CD8-positive, alpha-beta memory T cell (primary cell): ENCODE measurements around the gene CACNA1E. TPM values are rescaled to one million over a fixed set of nuclear protein-coding genes. Genes with fewer than 3 reads are reported as not detected.

Experiments
- CTCF ChIA-PET: fragments of 350-600 bp; sonication (Branson Sonifier 250); formaldehyde crosslinking; loops from one replicate; lab custom pipeline; 2021; ENCODE audit warnings: antibody characterized with exemption; lab: Charles Lee
- POLR2A ChIA-PET: fragments of 350-600 bp; sonication (Branson Sonifier 250); formaldehyde crosslinking; loops from one replicate; lab custom pipeline; 2021; ENCODE audit warnings: antibody characterized with exemption; lab: Charles Lee
- DNase-seq, 5 donors: peaks; one replicate each; pipeline versions ENCODE4 v3.0.0 to v3.0.0-alpha.2; 2020 to 2022; ENCODE audit warnings: mixed read lengths in 1 of 5
- H3K27ac ChIP-seq: one replicate; pipeline ENCODE4 v1.7.0; 2013; ENCODE audit warnings: low read depth, mild to moderate bottlenecking, low read length, moderate library complexity
- H3K27me3 ChIP-seq: 2 replicates; pipeline ENCODE4 v1.7.0; 2013; ENCODE audit warnings: low read length, mild to moderate bottlenecking; ENCODE audit not compliant: insufficient read depth, poor library complexity, severe bottlenecking
- H3K36me3 ChIP-seq: 2 replicates; pipeline ENCODE4 v1.7.0; 2013; ENCODE audit warnings: mild to moderate bottlenecking, low read length, moderate library complexity; ENCODE audit not compliant: insufficient read depth
- H3K4me1 ChIP-seq: 2 replicates; pipeline ENCODE4 v1.7.0; 2013; ENCODE audit warnings: mild to moderate bottlenecking, low read length, moderate library complexity; ENCODE audit not compliant: insufficient read depth
- H3K4me3 ChIP-seq: 2 replicates; pipeline ENCODE4 v1.7.0; 2013; ENCODE audit warnings: mild to moderate bottlenecking, low read length
- H3K9me3 ChIP-seq: 2 replicates; pipeline ENCODE4 v1.7.0; 2013; ENCODE audit warnings: mild to moderate bottlenecking, low read length
- H3K27ac Mint-ChIP-seq, 8 donors: one replicate each; pipeline ENCODE4 v1.8.0; 2020 to 2021; ENCODE audit warnings: mixed read lengths in 8 of 8, mild to moderate bottlenecking in 6 of 8, inconsistent platforms in 3 of 8, moderate library complexity in 3 of 8
- H3K27me3 Mint-ChIP-seq, 2 donors: one replicate each; pipeline ENCODE4 v1.8.0; 2020 to 2021; ENCODE audit warnings: mixed read lengths in 2 of 2, mild to moderate bottlenecking in 1 of 2, moderate library complexity in 1 of 2
- H3K36me3 Mint-ChIP-seq, 3 donors: one replicate each; pipeline ENCODE4 v1.8.0; 2020 to 2021; ENCODE audit warnings: mixed read lengths in 3 of 3, inconsistent platforms in 1 of 3, mild to moderate bottlenecking in 1 of 3
- H3K4me1 Mint-ChIP-seq, 3 donors: one replicate each; pipeline ENCODE4 v1.8.0; 2020 to 2021; ENCODE audit warnings: mixed read lengths in 3 of 3, inconsistent platforms in 1 of 3, mild to moderate bottlenecking in 1 of 3
- H3K4me3 Mint-ChIP-seq, 7 donors: one replicate each; pipeline ENCODE4 v1.8.0; 2020 to 2021; ENCODE audit warnings: mixed read lengths in 7 of 7, mild to moderate bottlenecking in 6 of 7, moderate library complexity in 4 of 7, inconsistent platforms in 2 of 7
- H3K9me3 Mint-ChIP-seq, 5 donors: one replicate each; pipeline ENCODE4 v1.8.0; 2020 to 2022; ENCODE audit warnings: mixed read lengths in 5 of 5, mild to moderate bottlenecking in 3 of 5, moderate library complexity in 2 of 5, inconsistent platforms in 1 of 5
- polyA plus RNA-seq: library from polyadenylated mRNA; unstranded; fragments of 300-500 nt; fragmentation: Illumina TruSeq; gene quantifications from one replicate; pipeline ENCODE4 v1.2.3, GENCODE V29; 2021
- total RNA-seq, 2 experiments: library from RNA; stranded (reverse); gene quantifications; one replicate each; pipeline ENCODE4 v1.2.3, GENCODE V29; 2021

Gene CACNA1E
- total and polyA plus RNA-seq, 3 experiments from 2014 or later, result not detected

- Histone ChIP-seq H3K27me3 (no peaks in the 10 kb centered on the region), H3K4me3 (no peak overlapping the region), H3K9me3 (no peaks in the 10 kb centered on the region), H3K27ac (no peak overlapping the region), H3K4me1 (no peaks in the 10 kb centered on the region), H3K36me3 (no peaks in the 10 kb centered on the region)
- no peak overlapping the region for H3K4me3 Mint-ChIP-seq
- no peak for DNase-seq
- no peak overlapping the region for H3K27ac Mint-ChIP-seq
- ChIA-PET CTCF (no interaction called here), POLR2A (no interaction called here)
- peaks cover 2 to 11% of the 10 kb centered on the region in 2 donors for H3K27me3 Mint-ChIP-seq
- peaks cover 0 to 3% (median 0%) of the 10 kb centered on the region in 5 donors for H3K9me3 Mint-ChIP-seq
- no peaks in the 10 kb centered on the region for H3K4me1 Mint-ChIP-seq
- H3K36me3 Mint-ChIP-seq, result peaks cover 0 to 2% (median 0%) of the 10 kb centered on the region in 3 donors
These were observed 173.2 kb downstream of the CACNA1E start for GRCh38 chr1:181656491-181656890.

GRCh38 chr1:181658581-181658980, 175.3 kb downstream of the CACNA1E start:
- H3K36me3 Mint-ChIP-seq, result peaks cover 0 to 2% (median 0%) of the 10 kb centered on the region in 3 donors
- ChIA-PET POLR2A (no interaction called here), CTCF (no interaction called here)
- no peak overlapping the region for H3K4me3 ChIP-seq
- H3K9me3 Mint-ChIP-seq, result peaks cover 0 to 3% (median 0%) of the 10 kb centered on the region in 5 donors
- H3K4me3 Mint-ChIP-seq, result no peak overlapping the region
- H3K27ac ChIP-seq, result no peak overlapping the region
- H3K27me3 Mint-ChIP-seq, result peaks cover 2 to 4% of the 10 kb centered on the region in 2 donors
- no peaks in the 10 kb centered on the region for H3K27me3 ChIP-seq
- no peak overlapping the region for H3K27ac Mint-ChIP-seq
- no peaks in the 10 kb centered on the region for H3K4me1 Mint-ChIP-seq
- no peak for DNase-seq
- H3K4me1 ChIP-seq, result no peaks in the 10 kb centered on the region
- H3K36me3 ChIP-seq, result no peaks in the 10 kb centered on the region
- no peaks in the 10 kb centered on the region for H3K9me3 ChIP-seq

GRCh38 chr1:181659321-181659957, 176.1 kb downstream of the CACNA1E start:
- Histone ChIP-seq H3K27me3 (no peaks in the 10 kb centered on the region), H3K4me1 (no peaks in the 10 kb centered on the region), H3K36me3 (no peaks in the 10 kb centered on the region), H3K9me3 (no peaks in the 10 kb centered on the region), H3K27ac (no peak overlapping the region), H3K4me3 (no peak overlapping the region)
- DNase-seq, result no peak
- Mint-ChIP-seq H3K36me3 (peaks cover 0 to 2% (median 0%) of the 10 kb centered on the region in 3 donors), H3K4me1 (no peaks in the 10 kb centered on the region), H3K27me3 (peaks cover 2 to 5% of the 10 kb centered on the region in 2 donors), H3K9me3 (peaks cover 0 to 3% (median 0%) of the 10 kb centered on the region in 5 donors), H3K4me3 (no peak overlapping the region), H3K27ac (no peak overlapping the region)
- ChIA-PET POLR2A (no interaction called here), CTCF (no interaction called here)

GRCh38 chr1:181660621-181661020, 177.3 kb downstream of the CACNA1E start:
- CTCF ChIA-PET, result no interaction called here

GRCh38 chr1:181661569-181661968, 178.3 kb downstream of the CACNA1E start:
- no peak overlapping the region for H3K27ac ChIP-seq
- no peaks in the 10 kb centered on the region for H3K36me3 ChIP-seq
- H3K4me3 Mint-ChIP-seq, result no peak overlapping the region
- no peak overlapping the region for H3K4me3 ChIP-seq
- POLR2A ChIA-PET, result no interaction called here
- H3K27me3 ChIP-seq, result no peaks in the 10 kb centered on the region
- no peaks in the 10 kb centered on the region for H3K4me1 ChIP-seq
- H3K9me3 Mint-ChIP-seq, result peaks cover 0 to 3% (median 0%) of the 10 kb centered on the region in 5 donors
- H3K27me3 Mint-ChIP-seq, result peaks cover 2 to 13% of the 10 kb centered on the region in 2 donors
- CTCF ChIA-PET, result no interaction called here
- H3K4me1 Mint-ChIP-seq, result no peaks in the 10 kb centered on the region
- no peaks in the 10 kb centered on the region for H3K9me3 ChIP-seq
- H3K27ac Mint-ChIP-seq, result no peak overlapping the region
- H3K36me3 Mint-ChIP-seq, result no peaks in the 10 kb centered on the region
- DNase-seq, result no peak

More at GRCh38 chr1:181660621-181661020, 177.3 kb downstream of the CACNA1E start:
- H3K36me3 Mint-ChIP-seq, result no peaks in the 10 kb centered on the region
- Histone ChIP-seq H3K4me3 (no peak overlapping the region), H3K9me3 (no peaks in the 10 kb centered on the region), H3K27me3 (no peaks in the 10 kb centered on the region), H3K27ac (no peak overlapping the region), H3K4me1 (no peaks in the 10 kb centered on the region), H3K36me3 (no peaks in the 10 kb centered on the region)
- no peak for DNase-seq
- H3K27me3 Mint-ChIP-seq, result peaks cover 2 to 8% of the 10 kb centered on the region in 2 donors
- no peaks in the 10 kb centered on the region for H3K4me1 Mint-ChIP-seq
- H3K4me3 Mint-ChIP-seq, result no peak overlapping the region
- H3K27ac Mint-ChIP-seq, result no peak overlapping the region
- H3K9me3 Mint-ChIP-seq, result peaks cover 0 to 3% (median 0%) of the 10 kb centered on the region in 5 donors
- POLR2A ChIA-PET, result no interaction called here

GRCh38 chr1:181662606-181663005, 179.3 kb downstream of the CACNA1E start:
- H3K27me3 ChIP-seq, result no peaks in the 10 kb centered on the region
- no peak overlapping the region for H3K27ac ChIP-seq
- no peak overlapping the region for H3K4me3 ChIP-seq
- ChIA-PET POLR2A (no interaction called here), CTCF (no interaction called here)
- H3K4me1 Mint-ChIP-seq, result no peaks in the 10 kb centered on the region
- no peak for DNase-seq
- H3K9me3 ChIP-seq, result no peaks in the 10 kb centered on the region
- no peaks in the 10 kb centered on the region for H3K36me3 ChIP-seq
- no peaks in the 10 kb centered on the region for H3K4me1 ChIP-seq
- no peaks in the 10 kb centered on the region for H3K36me3 Mint-ChIP-seq
- H3K9me3 Mint-ChIP-seq, result peaks cover 0 to 3% (median 0%) of the 10 kb centered on the region in 5 donors
- H3K27me3 Mint-ChIP-seq, result peaks cover 2 to 13% of the 10 kb centered on the region in 2 donors
- no peak overlapping the region for H3K27ac Mint-ChIP-seq
- H3K4me3 Mint-ChIP-seq, result no peak overlapping the region

GRCh38 chr1:181664543-181664942, 181.2 kb downstream of the CACNA1E start:
- Histone ChIP-seq H3K27me3 (no peaks in the 10 kb centered on the region), H3K4me3 (no peak overlapping the region), H3K27ac (no peak overlapping the region), H3K36me3 (no peaks in the 10 kb centered on the region), H3K9me3 (no peaks in the 10 kb centered on the region), H3K4me1 (no peaks in the 10 kb centered on the region)
- no peak for DNase-seq
- Mint-ChIP-seq H3K36me3 (no peaks in the 10 kb centered on the region), H3K9me3 (peaks cover 0 to 5% (median 0%) of the 10 kb centered on the region in 5 donors), H3K27me3 (peaks cover 7 to 14% of the 10 kb centered on the region in 2 donors), H3K27ac (no peak overlapping the region), H3K4me3 (no peak overlapping the region), H3K4me1 (no peaks in the 10 kb centered on the region)
- CTCF ChIA-PET, result no interaction called here
- POLR2A ChIA-PET, result no interaction called here

- CTCF ChIA-PET, result no interaction called here
- Mint-ChIP-seq H3K27me3 (peaks cover 15 to 24% of the 10 kb centered on the region in 2 donors), H3K4me3 (no peak overlapping the region), H3K36me3 (no peaks in the 10 kb centered on the region), H3K4me1 (no peaks in the 10 kb centered on the region), H3K27ac (no peak overlapping the region), H3K9me3 (peaks cover 0 to 3% (median 2%) of the 10 kb centered on the region in 5 donors)
- no peaks in the 10 kb centered on the region for H3K9me3 ChIP-seq
- POLR2A ChIA-PET, result no interaction called here
- H3K27ac ChIP-seq, result no peak overlapping the region
- H3K4me3 ChIP-seq, result no peak overlapping the region
- H3K36me3 ChIP-seq, result no peaks in the 10 kb centered on the region
- H3K27me3 ChIP-seq, result no peaks in the 10 kb centered on the region
- H3K4me1 ChIP-seq, result no peaks in the 10 kb centered on the region
- DNase-seq, result no peak
These were observed 185.9 kb downstream of the CACNA1E start for GRCh38 chr1:181669246-181669645.
